Loucy (cell line): Measurements from ENCODE around the gene BHLHA15.

Experiments
- H2AFZ ChIP-seq: fragments of 200-600 bp; sonication (generic); 2 replicates; pipeline ENCODE4 v1.6.0; 2016; ENCODE audit warnings: antibody characterized with exemption, mild to moderate bottlenecking, low read length, moderate library complexity
- H3F3A ChIP-seq: fragments of 200-600 bp; 2 replicates; pipeline ENCODE4 v1.6.0; 2016; ENCODE audit warnings: antibody characterized with exemption, low read depth, mild to moderate bottlenecking
- H3K27me3 ChIP-seq: fragments of 200-600 bp; sonication (generic); 2 replicates; pipeline ENCODE4 v1.6.1; 2014; ENCODE audit warnings: low read length, mild to moderate bottlenecking; ENCODE audit not compliant: insufficient read depth, poor library complexity, severe bottlenecking
- H3K36me3 ChIP-seq: fragments of 200-600 bp; sonication (generic); 2 replicates; pipeline ENCODE4 v1.6.1; 2016; ENCODE audit warnings: low read length; ENCODE audit not compliant: insufficient read depth
- H3K4me1 ChIP-seq: fragments of 200-600 bp; sonication (generic); 2 replicates; pipeline ENCODE4 v1.5.1; 2014; ENCODE audit warnings: low read length, mild to moderate bottlenecking; ENCODE audit not compliant: insufficient read depth, poor library complexity, severe bottlenecking
- H3K4me2 ChIP-seq: fragments of 200-600 bp; sonication (generic); 2 replicates; pipeline ENCODE4 v1.6.0; 2014; ENCODE audit warnings: antibody characterized with exemption, low read length, low read depth, mild to moderate bottlenecking; ENCODE audit not compliant: poor library complexity, severe bottlenecking
- H3K4me3 ChIP-seq: fragments of 200-600 bp; sonication (generic); 2 replicates; pipeline ENCODE4 v1.5.1; 2014; ENCODE audit warnings: low read length, mild to moderate bottlenecking, mixed read lengths; ENCODE audit not compliant: poor library complexity, severe bottlenecking
- H3K79me2 ChIP-seq: fragments of 200-600 bp; sonication (generic); 2 replicates; pipeline ENCODE4 v1.6.1; 2014; ENCODE audit warnings: low read length; ENCODE audit not compliant: insufficient read depth
- H3K9ac ChIP-seq: fragments of 200-600 bp; sonication (generic); 2 replicates; pipeline ENCODE4 v1.6.0; 2014; ENCODE audit warnings: mild to moderate bottlenecking, low read depth, low read length, moderate library complexity; ENCODE audit not compliant: poor library complexity, severe bottlenecking
- H3K9me2 ChIP-seq: fragments of 200-600 bp; sonication (generic); replicated peaks from 2 replicates; pipeline ENCODE4 v1.6.1; 2016; ENCODE audit warnings: low read depth, low read length, mixed read lengths
- H3K9me3 ChIP-seq: fragments of 200-600 bp; sonication (generic); 2 replicates; pipeline ENCODE4 v1.6.1; 2014; ENCODE audit warnings: mild to moderate bottlenecking, antibody characterized with exemption, low read length, low read depth; ENCODE audit not compliant: insufficient read depth
- H4K20me1 ChIP-seq: fragments of 200-600 bp; sonication (generic); 2 replicates; pipeline ENCODE4 v1.6.0; 2014; ENCODE audit warnings: antibody characterized with exemption, low read length, mild to moderate bottlenecking; ENCODE audit not compliant: insufficient read depth, poor library complexity, severe bottlenecking
- CTCF ChIP-seq: fragments of 200-600 bp; sonication (generic); conservative IDR thresholded peaks from 2 replicates; pipeline ENCODE4 v1.5.1; 2014; ENCODE audit warnings: mild to moderate bottlenecking, antibody characterized with exemption, low read length
- EZH2phosphoT487 ChIP-seq: fragments of 200-600 bp; IDR thresholded peaks from 2 replicates; pipeline ENCODE4 v1.6.1; 2018; ENCODE audit warnings: antibody characterized with exemption, mild to moderate bottlenecking, moderate library complexity, borderline replicate concordance

The BHLHA15 gene

DNA sequence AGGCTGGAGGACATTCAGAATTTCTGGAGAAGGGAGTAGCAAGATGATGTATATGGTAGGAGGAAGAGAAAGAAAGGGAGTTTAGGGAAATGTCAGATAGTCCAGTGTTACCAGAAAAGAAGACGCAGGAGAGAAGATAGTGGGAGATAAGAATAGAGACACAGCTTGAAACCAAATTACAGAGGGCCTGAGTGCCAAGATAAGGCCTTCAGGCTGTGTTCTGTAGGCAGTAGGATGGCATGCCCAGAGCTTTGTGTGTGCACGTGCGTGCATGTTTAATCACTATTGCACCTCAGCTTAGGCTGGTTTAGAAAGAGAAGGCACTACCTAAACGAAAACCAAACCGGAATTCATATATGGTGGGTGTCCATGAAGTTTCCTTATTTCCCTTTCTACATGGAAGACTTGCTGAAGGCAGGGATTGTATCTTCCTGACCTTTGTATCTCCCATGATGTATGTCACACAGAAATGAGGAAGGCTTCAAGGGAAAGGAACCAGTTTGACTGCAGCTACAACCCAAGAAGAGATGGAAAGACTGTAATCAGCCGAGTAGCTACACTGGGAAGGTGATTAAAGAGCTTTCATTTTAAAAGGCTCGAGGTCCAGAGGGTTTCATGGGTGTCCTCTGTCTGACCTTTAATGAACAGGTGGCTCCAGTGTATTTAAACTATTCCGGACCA is 35.8 kb upstream of the BHLHA15 start:
- TF ChIP-seq CTCF (no peak), EZH2phosphoT487 (no peak)
- peaks cover 33% of the 10 kb centered on the region; the same call in 1 of the 2 replicates for H3K36me3 ChIP-seq

DNA sequence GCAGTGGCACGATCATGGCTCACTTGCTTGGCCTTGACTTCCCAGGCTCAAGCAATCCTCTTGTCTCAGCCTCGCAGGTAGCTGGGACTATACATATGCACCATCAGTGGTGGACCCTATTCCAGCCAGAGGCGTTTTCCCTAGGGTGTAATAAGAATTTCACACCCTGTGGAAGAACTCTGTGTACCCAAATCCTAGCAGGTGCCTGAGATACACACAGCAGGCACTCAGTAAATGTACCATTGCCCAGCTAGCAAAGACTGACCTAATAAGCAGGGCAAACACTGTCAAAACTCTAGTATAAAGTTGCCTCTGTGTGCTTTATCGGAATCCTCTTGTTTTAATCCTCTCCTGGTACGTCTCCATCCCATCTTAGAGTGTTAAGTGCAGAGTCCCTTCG is 33.7 kb upstream of the BHLHA15 start:
- H3K79me2 ChIP-seq: no peaks in the 10 kb centered on the region
- H2AFZ ChIP-seq: no peak overlapping the region
- H4K20me1 ChIP-seq: no peaks in the 10 kb centered on the region
- H3K4me2 ChIP-seq: no peak overlapping the region
- H3F3A ChIP-seq: no peaks in the 10 kb centered on the region
- no peaks in the 10 kb centered on the region for H3K9me3 ChIP-seq
- no peaks in the 10 kb centered on the region for H3K4me1 ChIP-seq
- H3K27me3 ChIP-seq: no peaks in the 10 kb centered on the region
- TF ChIP-seq CTCF (no peak), EZH2phosphoT487 (no peak)
- no peaks in the 10 kb centered on the region for H3K9me2 ChIP-seq
- H3K9ac ChIP-seq: no peak overlapping the region
- peaks cover 24% of the 10 kb centered on the region; the same call in 1 of the 2 replicates for H3K36me3 ChIP-seq
- no peak overlapping the region for H3K4me3 ChIP-seq

More for the DNA sequence above, 35.8 kb upstream of the BHLHA15 start:
- no peaks in the 10 kb centered on the region for H3K9me3 ChIP-seq
- no peaks in the 10 kb centered on the region for H4K20me1 ChIP-seq
- H3K9me2 ChIP-seq: no peaks in the 10 kb centered on the region
- H3K9ac ChIP-seq: no peak overlapping the region
- no peak overlapping the region for H3K4me2 ChIP-seq
- no peaks in the 10 kb centered on the region for H3K27me3 ChIP-seq
- no peaks in the 10 kb centered on the region for H3F3A ChIP-seq
- H3K4me3 ChIP-seq: no peak overlapping the region
- H3K79me2 ChIP-seq: no peaks in the 10 kb centered on the region
- no peak overlapping the region for H2AFZ ChIP-seq
- no peaks in the 10 kb centered on the region for H3K4me1 ChIP-seq

GRCh38 chr7:98178321-98178720 is 32.9 kb upstream of the BHLHA15 start:
- Histone ChIP-seq H3K4me1 (no peaks in the 10 kb centered on the region), H3K9me2 (no peaks in the 10 kb centered on the region), H2AFZ (no peak overlapping the region), H3K36me3 (peaks cover 18% of the 10 kb centered on the region; the same call in 1 of the 2 replicates), H3K79me2 (no peaks in the 10 kb centered on the region), H3K9me3 (no peaks in the 10 kb centered on the region), H3F3A (no peaks in the 10 kb centered on the region), H4K20me1 (no peaks in the 10 kb centered on the region), H3K27me3 (no peaks in the 10 kb centered on the region), H3K4me3 (no peak overlapping the region), H3K9ac (no peak overlapping the region), H3K4me2 (no peak overlapping the region)
- TF ChIP-seq CTCF: no peak
- TF ChIP-seq EZH2phosphoT487: no peak
